Hematopoietic multipotent progenitor cell treated with erythropoietin and hydrocortisone succinate and interleukin-3 and kit ligand, for 17 days (in vitro differentiated cells): Measurements from ENCODE around the gene BBC3.
"Not testable (repeated sequence)": the region's sequence is repeated elsewhere in the genome, so short reads cannot be mapped to it uniquely, and the experiment has no call there.

Source experiments
- DNase-seq: peaks from one replicate; pipeline ENCODE4 v3.0.0-alpha.2; 2015; ENCODE audit warnings: low spot score

Gene BBC3

DNA sequence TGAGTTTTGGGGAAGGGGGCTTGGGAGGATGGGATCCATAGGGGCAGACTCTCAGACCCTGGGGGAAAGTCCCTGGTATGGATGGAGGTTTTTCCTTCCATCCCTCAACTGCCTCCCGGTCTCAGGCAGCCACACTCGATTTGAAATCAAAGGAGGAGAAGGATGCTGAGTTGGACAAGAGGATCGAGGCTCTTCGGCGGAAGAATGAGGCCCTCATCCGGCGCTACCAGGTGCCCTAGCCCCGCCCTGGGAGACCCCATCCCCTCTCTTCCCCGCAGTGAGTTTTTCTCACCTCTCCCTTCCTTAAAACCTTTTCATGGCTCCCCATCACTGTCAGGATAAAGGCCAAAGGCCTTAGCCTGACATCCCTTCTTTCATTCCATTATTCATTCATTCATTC, 27.4 kb upstream of the BBC3 start:
- DNase-seq, result no peak

DNA sequence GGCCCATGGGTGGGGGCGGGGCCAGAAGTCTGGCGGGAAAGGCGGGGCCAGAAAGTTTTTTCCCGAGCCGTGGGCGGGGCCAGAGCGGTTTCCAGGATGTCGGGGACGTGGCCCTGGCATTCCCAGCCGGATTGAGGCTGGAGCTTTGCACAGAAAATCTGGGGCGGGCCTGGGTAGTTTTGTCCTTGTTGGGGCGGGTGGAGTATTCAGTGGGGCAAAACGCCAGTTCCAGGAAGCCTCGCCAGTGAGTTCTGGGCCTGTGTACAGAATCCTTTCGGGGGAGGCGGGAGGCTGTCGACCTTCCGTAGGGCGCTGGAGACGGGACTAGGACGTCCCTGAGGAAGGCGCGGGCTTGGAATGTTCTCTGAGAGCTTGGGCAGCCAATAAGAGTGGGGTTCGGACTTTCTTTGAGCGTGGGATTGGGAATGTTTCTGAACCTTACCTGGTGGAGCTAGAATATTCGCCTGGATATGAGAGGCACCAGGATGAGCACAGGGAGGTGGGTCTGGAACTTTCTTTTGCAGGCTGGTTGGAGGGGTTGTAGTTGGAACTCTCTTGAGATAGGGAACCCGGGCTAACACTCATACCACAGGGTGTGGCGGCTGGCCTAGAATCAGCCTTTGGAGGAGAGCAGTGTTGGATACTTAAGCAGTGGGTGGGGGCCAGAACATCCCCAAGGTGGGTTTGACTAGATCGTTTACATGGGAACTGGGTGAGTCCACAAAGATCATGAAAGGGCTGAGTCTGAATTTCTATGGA, 26.6 kb upstream of the BBC3 start:
- DNase-seq, result no peak

DNA sequence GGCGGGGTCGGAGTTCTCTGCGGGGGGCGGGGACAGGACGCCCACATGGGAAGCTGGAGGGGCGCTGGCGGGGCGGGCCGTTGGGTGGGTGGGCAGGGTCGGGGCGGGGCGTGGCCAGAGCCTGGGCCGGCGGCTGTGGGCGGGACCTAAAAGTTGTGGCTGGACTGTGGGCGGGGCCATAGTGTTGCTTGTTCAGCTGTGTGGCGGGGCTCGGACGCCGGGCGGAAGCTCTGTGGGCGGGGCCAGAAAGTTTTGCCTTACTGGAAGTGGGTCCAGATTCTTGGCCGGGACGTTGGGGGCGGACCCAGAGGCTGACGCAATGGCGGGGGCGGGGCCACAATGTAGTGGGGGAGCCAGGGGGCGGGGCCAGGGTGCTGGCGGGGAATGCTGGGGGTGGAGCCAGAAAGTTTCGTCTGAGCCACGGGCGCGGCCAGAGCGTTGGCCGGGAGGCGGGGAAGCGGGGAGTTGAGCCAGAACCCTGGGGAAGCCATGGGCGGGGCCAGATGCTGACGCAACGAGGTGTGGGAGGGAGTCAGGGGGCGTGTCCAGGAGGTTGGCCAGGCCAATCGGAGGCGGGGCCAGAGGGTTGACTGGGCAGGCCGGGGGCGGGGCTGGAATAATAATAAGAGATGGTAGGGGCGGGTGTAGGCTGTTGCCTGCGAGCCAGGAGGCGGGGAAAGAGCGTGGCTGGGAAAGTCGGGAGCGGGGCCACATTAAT, 25.9 kb upstream of the BBC3 start:
- DNase-seq, result peak; percentile 100

DNA sequence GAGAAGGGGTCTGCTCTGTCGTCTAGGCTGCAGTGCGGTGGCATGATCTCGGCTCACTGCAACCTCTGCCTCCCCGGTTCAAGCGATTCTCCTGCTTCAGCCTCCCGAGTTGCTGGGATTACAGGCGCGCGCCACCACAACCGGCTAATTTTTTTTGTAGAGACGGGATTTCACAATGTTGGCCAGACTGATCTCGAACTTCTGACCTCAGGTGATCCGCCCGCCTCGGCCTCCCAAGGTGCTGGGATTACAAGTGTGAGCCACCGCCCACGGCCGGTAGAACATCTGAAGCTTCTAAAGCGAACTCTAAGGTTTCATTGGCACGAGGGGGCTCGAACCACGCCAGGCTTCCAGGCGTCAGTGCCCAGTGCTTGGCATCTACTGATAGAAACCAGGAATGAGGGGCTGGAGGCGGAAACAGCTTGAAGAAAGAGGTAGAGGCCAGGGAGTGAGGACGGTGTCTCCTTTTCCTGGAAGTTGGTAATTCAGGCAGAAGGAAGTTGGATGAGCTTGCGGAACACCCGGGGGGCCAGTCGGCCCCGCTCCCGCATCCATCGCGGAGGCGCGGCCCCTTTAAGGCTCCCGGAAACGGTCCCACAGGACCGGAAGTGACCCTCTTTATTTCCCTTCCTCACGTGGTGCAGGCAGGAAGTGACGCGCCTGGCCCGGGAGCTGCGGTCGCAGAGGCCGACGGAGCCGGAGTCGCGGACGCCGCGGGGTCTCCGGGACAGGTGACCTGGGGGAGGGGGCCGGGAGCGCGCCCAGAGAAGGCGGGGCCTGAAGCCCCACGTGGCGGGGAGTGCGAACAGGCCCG, 25.1 kb upstream of the BBC3 start, which contains the start of gene CCDC9:
Gene CCDC9, plus strand, starts transcription at position 647 of the 814 bp plus-strand sequence. CDS start 1,876 bp downstream, outside the sequence.
- peak; percentile 96 for DNase-seq

DNA sequence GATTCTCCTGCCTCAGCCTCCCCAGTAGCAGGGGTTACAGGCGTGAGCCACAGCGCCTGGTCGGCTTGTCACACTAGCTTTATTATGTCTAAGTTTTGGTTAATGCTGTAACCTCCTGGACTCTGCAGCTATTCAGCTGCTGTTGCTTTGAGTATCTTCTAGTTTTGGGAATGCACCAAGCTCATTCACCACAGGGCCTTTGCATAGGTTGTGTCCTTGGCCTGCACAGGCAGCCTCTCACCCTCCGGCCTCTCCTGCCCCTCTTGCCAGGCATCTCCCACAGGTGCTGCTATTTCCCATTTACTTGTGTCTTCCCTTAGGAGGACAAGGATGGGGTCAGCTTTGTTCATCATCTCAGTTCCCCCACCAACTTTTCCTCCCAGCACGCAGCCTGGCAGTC, 23.0 kb upstream of the BBC3 start:
- DNase-seq, result no peak

DNA sequence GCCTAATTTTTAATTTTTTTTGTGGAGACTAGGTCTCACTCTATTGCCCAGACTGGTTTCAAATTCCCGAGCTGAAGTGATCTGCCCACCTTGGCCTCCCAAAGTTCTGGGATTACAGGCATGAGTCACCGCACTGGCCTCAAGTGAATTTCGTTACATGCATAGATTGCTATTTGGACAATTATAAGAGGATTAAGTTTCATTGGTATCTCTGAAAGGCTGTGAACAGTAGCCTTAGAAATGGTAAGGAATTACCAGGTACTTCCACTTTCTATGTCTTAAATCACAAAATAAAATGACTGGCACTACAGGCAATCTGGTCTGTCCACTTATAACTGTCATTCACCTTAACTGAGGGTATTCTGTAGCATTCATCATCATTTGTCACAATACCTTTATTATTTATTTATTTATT, 22.5 kb upstream of the BBC3 start:
- no peak for DNase-seq

DNA sequence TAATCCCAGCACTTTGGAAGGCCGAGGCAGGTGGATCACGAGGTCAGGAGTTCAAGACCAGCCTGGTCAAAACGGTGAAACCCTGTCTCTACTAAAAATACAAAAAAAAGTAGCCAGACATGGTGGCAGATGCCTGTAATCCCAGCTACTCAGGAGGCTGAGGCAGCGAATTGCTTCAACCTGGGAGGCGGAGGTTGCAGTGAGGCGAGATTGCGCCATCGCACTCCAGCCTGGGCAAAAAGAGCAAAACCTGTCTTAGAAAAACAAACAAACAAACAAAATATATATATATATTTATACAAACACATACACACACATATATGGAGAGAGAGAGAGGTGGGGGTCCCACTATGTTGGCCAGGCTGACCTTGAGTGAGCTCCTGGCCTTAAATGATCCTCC, 22.0 kb upstream of the BBC3 start:
- not testable (repeated sequence) for DNase-seq

DNA sequence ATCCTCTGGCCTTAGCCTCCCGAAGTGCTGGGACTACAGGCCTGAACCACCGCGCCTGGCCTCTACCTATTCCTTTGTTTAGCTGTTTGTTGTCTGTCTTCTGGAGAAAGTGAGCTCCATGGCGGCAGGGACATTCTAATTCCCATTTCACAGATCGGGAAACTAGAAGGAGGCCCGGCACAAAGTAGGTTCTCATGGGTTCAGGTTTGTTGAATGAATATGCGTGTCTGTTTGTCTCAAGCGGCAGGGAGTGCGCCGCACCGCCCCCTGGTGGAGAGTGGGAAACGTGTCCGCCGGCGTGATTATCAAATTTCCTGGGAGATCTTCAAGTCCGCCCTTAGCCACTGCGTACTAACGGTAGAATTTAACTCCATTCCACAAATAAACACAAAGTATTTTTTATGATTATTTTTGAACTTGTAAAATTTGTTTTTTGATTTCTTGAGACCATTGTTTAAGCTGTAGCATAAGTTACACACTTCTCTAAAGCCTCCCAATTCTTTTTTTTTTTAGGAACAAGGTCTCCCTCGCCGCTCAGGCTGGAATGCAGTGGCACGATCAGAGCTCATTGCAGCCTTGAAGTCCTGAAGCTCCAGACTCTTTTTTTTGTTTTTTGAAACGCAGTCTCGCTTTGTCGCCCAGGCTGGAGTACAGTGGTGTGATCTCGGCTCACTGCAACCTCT, 16.4 kb upstream of the BBC3 start:
- DNase-seq, result peak; percentile 94

DNA sequence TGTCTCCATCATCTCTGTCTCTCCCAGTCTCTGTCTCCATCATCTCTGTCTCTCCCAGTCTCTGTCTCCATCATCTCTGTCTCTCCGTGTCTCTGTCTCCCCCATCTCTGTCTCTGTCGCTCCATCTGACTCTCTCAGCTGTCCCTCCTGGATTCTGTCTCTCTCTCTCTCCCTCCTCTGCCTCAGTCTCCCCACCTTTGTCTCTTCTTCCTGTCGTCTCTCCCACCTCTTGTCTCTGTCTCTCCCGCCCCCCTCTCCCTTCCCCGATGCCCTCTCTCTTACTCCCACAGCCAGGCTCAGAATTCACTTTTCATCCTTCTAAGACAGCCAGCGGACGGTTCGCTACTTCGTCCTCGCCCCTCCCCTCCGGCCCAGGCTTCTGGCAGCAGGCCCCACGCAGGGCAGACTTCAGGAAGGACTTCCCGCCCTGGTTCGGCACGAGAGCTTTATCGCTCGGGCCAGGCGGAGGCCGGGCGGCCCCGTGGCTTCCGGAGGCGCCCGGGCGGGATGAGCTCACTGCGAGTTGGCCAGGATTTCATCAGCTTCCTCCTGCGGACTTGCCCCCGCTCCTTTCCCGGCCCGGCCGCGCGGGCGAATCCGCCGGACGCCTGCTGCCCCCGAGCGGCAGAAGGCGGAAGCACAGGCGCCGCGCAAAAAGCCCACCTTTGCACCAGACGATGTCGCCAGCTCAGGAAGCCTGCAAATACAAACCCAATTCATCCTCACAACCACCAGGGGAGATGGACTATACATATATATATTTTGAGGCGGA, 13.0 kb upstream of the BBC3 start:
- DNase-seq, result peak; percentile 96

DNA sequence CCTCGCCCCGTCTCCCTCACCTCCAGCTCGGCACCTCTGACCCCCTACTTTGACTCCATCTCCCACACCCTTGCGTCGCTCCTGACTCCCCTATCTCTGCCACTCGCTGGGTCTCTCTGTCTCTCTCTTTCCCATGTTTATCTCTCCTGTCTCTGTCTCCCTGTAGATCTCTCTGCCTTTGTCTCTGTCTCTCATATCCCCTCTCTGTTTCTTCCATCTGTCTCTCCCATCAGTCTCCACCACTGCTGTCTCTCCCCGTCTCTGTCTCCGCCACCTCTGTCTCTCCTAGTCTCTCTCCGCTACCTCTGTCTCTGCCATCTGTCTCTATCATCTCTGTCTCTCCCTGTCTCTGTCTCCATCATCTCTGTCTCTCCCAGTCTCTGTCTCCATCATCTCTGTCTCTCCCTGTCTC, 12.4 kb upstream of the BBC3 start:
- DNase-seq, result peak; percentile 76

DNA sequence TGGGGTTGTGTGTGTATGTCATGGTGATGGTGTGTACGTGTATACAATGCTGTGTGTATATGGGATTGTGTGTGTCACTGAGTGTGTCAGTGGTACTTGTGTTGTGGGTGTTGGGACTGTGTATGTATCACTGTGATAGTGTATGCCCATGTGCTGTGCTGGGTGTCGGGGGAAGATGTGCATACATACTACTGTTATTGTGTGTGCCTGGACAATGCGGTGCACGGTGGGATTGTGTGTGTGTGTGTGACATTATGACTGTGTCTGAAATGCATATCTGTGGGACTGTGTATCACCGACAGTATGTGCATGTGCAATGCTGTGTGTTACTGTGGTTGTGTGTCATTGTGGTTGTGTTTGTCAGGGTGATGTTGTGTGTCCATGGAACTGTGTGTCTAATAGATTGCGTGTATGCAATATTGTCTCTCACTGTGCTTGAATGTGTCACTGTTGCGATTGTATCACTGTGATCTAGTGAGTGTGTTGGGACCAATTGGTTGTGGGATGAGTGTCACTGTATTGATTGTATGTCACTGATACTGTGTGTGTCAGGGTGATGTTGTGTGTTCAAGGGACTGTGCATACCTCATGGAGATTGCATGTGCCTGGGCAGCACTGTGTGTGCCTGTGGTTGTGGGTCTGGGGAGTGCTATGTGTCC, 11.0 kb upstream of the BBC3 start:
- DNase-seq, result peak; percentile 52

DNA sequence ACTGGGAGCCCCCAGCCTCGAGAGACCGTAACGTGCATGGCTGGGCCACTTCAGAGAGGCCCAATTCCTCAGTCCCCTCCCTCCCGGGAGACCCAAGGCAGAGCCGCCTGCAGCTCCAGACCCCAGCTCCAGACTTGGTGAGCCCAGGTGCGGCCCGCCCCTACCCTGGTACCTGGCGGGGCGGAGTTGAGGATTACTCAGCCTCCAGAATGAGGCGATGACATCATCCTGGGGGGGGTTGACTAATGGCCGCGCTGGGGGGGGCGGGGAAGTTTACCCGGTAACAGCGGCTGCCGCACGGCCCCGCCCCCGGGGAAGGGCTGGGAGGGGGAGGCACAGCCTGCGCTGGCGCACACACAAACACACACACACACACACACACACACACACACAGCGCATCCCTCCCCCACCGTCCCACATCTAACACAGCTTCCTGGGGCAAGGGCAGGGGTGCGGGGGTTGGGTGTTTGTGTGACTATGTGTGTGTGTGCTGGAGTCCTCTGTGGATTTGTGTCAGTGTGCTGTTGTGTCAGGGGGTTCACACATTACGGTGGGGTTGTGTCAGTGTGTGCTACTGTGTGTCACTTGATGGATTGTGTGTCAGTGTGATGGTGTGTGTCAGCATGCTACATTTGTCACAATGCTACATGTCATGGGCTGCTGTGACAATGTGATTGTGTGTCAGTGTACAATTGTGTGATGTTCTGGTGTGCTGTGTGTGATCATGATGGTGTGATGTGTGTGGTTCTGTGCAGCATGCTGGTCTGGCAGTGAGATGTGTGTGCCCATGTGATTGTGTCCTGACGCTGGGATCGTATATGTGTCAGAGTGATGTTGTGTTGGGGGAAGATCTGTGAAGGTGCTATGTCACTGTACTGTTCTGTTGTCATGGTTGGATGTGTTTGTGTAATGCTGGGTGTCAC, 10.3 kb upstream of the BBC3 start:
- peak; percentile 88 for DNase-seq

DNA sequence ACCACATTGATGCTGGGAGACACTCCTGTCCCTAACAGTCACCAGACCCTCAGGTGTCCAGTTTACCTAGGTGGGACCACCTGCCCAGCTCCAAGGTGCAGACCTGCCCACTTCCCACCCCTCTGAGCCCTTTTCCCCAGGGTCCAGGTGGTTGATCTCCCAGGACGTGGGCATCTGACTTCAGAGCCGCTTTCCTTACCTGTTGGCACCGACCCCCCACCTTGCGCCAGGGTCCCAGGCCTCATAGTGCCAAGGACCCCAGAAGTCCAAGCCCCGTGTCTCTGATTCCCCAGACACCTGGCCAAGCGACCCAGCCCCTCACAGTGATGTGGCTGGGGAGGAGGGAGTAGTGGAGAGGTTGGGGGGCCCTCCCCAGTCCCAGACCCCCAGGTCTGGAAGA, 9.6 kb upstream of the BBC3 start:
- no peak for DNase-seq

DNA sequence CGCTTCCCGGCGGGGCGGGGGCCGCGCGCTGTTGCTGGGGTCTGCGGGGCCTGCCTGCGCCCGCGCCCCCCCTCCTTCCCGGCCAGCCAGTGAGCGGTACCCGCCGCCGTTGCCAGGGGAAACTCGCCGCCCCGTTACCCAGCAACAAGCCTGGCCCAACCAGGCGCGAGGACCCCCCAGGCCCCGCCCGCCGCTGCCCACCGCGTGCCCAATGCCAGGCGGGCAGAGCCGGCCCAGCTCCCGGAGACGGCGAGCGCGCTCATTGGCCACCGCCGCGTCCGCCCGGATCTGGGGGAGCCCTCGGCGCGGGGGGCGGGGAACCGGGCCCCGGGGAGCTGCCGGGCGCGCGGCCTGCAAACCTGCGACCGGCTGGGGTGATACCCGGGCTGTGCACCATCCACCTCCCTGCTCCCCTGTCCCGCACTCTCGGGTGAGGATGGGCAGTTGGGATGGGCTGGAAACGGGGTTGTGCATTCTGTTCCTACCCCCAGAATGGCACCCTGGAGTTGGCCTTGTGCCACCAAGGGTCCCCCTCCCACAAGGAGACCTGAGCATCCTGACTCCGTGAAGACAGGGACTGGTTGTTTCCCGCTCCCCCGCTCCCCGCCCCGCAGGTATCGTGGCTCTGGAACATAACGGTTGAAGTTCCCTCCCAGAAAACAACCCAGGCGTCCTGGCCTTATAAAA, 8.8 kb upstream of the BBC3 start:
- DNase-seq, result peak; percentile 69

DNA sequence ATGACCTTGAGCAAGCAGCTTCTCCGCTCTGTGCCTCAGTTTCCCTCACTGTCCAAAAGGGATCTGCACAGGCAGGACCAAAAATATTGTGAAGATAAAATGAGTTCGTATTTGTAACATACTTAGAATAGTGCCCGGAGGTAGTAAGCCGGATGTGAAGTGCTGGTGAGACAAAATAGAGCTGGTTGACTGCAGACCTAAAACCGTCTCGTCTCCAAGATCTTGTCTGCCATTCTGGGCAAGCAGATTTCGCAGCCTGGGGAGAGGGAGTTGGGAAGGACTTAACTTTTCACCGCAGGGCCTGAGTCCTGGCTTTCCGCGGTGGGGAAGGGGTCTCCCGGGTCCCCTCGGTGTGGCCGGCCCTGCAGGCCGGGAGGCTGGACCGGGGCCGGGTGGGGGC, 8.2 kb upstream of the BBC3 start:
- DNase-seq, result no peak

DNA sequence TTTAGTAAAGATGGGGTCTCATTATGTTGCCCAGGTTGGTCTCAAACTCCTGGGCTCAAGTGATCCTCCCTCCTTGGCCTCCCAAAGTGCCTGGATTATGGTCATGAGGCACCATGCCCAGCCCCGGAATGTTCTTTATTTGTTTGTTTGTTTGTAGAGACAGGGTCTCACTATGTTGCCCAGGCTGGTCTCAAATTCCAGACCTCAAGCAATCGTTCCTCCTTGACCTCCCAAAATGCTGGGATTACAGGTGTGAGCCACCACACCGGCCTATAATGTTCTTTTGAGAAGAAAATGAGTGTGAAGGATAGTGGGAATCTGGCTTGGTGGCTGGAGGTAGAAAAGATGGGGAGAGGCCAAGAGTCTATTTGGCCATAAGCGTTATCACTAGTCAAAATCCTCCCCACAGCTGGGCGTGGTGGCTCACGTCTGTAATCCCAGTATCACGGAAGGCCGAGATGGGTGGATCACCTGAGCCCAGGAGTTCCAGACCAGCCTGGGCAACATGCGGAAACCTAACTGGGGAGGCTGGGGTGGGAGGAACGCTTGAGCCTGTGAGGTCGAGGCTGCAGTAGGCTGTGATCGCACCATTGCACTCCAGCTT, 5.2 kb upstream of the BBC3 start:
- DNase-seq, result peak; percentile 54

DNA sequence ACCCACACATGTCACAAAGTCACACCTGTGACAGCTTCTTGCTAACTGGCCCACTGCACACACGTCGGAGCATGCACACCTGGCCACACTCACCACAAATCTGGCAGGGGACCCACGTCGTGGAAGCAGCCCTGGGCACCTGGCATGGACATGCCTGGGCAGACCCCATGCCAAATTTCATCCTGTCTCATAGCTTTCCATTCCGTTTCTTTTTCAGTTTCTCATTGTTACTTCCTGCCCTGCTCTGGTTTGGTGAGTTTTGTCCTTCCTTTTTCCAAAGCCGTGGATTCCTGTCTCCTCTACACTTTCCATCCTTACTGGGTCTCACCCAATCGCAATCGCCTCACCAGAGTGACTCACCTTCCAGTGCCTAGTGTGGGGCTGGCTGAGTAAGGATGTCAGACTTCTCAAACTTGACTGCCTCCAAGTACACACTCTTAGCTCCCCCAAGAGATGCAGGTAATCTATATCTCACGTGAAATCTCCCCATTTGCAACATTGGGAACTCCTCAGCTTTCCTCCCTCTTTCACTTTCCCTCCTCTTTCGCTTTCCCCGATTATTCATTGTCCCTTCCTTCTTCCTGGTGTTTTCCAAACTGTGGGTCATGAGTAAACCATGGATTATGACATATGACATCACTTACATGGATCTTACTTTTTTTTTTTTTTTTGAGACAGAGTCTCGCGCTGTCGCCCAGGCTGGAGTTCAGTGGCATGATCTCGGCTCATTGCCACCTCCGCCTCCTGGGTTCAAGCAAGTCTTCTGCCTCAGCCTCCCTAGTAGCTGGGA, 1.6 kb upstream of the BBC3 start:
- DNase-seq, result peak; percentile 83
